Measurements from ENCODE around the gene GLRX3.
A peak's percentile ranks its signal among the peaks of the same experiment; 100 is the strongest.

GLRX3 gene

DNA sequence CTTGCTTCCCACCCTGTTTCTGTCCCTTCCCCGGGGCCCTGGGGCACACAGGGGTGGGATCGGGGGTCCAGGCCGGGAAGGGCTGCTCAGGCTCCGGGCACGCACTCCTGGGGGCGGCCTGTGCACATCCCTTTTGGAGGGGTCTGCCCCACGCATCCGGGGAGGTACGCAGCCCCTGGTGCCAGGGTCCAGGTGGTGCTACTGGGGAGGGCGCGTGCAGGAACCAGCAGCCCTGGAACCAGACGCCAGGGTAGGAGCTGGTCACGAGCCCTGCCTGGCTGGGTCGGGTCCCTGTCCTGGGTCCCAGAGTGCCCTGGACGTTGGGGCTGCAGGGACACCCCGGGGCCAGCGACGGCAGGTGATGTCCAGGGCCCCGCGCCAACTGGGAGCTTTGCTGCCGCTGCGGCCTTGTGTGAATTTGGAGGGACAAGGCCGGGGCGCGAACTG is 53.4 kb downstream of the GLRX3 start:
- H3K27ac Mint-ChIP-seq: no peak overlapping the region
- no peak for DNase-seq
- peaks cover 7% of the 10 kb centered on the region for H3K27me3 Mint-ChIP-seq (ENCODE audit: low read depth, poor library complexity)
- H3K4me3 Mint-ChIP-seq: no peak overlapping the region
- H3K36me3 Mint-ChIP-seq (ENCODE audit: low read depth): peaks cover 32% of the 10 kb centered on the region
- H3K4me1 Mint-ChIP-seq: peaks cover 32% of the 10 kb centered on the region
- TF ChIP-seq, protein P1, sequence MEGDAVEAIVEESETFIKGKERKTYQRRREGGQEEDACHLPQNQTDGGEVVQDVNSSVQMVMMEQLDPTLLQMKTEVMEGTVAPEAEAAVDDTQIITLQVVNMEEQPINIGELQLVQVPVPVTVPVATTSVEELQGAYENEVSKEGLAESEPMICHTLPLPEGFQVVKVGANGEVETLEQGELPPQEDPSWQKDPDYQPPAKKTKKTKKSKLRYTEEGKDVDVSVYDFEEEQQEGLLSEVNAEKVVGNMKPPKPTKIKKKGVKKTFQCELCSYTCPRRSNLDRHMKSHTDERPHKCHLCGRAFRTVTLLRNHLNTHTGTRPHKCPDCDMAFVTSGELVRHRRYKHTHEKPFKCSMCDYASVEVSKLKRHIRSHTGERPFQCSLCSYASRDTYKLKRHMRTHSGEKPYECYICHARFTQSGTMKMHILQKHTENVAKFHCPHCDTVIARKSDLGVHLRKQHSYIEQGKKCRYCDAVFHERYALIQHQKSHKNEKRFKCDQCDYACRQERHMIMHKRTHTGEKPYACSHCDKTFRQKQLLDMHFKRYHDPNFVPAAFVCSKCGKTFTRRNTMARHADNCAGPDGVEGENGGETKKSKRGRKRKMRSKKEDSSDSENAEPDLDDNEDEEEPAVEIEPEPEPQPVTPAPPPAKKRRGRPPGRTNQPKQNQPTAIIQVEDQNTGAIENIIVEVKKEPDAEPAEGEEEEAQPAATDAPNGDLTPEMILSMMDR (IDR thresholded peaks at IDR 0.05): no peak
- H3K9me3 Mint-ChIP-seq: no peaks in the 10 kb centered on the region

GRCh38 chr10:130190055-130190736 is 54.0 kb downstream of the GLRX3 start:
- Mint-ChIP-seq H3K4me3 (no peak overlapping the region), H3K4me1 (peaks cover 30% of the 10 kb centered on the region), H3K9me3 (no peaks in the 10 kb centered on the region)

GRCh38 chr10:130190737-130191115 is 54.5 kb downstream of the GLRX3 start:
- H3K9me3 Mint-ChIP-seq: no peaks in the 10 kb centered on the region
- peak overlapping the region; percentile 70 for H3K4me3 Mint-ChIP-seq
- peaks cover 25% of the 10 kb centered on the region for H3K4me1 Mint-ChIP-seq
- H3K27ac Mint-ChIP-seq: no peak overlapping the region
- peaks cover 3% of the 10 kb centered on the region for H3K27me3 Mint-ChIP-seq (ENCODE audit: low read depth, poor library complexity)
- TF ChIP-seq, protein P1 (IDR thresholded peaks at IDR 0.05): no peak
- peaks cover 21% of the 10 kb centered on the region for H3K36me3 Mint-ChIP-seq (ENCODE audit: low read depth)
- DNase-seq: no peak

More at GRCh38 chr10:130190055-130190736, 54.0 kb downstream of the GLRX3 start:
- Mint-ChIP-seq H3K27me3 (ENCODE audit: low read depth, poor library complexity) (peaks cover 5% of the 10 kb centered on the region), H3K27ac (no peak overlapping the region), H3K36me3 (ENCODE audit: low read depth) (peaks cover 26% of the 10 kb centered on the region)
- peak; percentile 97 for DNase-seq
- TF ChIP-seq, protein P1 (IDR thresholded peaks at IDR 0.05): peak; percentile 100

GRCh38 chr10:130191380-130191779 is 55.2 kb downstream of the GLRX3 start:
- peaks cover 22% of the 10 kb centered on the region for H3K4me1 Mint-ChIP-seq
- no peaks in the 10 kb centered on the region for H3K9me3 Mint-ChIP-seq
- DNase-seq: no peak
- TF ChIP-seq, protein P1 (IDR thresholded peaks at IDR 0.05): no peak
- no peak overlapping the region for H3K27ac Mint-ChIP-seq
- peaks cover 18% of the 10 kb centered on the region for H3K36me3 Mint-ChIP-seq (ENCODE audit: low read depth)
- peaks cover 3% of the 10 kb centered on the region for H3K27me3 Mint-ChIP-seq (ENCODE audit: low read depth, poor library complexity)
- H3K4me3 Mint-ChIP-seq: peak overlapping the region; percentile 70

DNA sequence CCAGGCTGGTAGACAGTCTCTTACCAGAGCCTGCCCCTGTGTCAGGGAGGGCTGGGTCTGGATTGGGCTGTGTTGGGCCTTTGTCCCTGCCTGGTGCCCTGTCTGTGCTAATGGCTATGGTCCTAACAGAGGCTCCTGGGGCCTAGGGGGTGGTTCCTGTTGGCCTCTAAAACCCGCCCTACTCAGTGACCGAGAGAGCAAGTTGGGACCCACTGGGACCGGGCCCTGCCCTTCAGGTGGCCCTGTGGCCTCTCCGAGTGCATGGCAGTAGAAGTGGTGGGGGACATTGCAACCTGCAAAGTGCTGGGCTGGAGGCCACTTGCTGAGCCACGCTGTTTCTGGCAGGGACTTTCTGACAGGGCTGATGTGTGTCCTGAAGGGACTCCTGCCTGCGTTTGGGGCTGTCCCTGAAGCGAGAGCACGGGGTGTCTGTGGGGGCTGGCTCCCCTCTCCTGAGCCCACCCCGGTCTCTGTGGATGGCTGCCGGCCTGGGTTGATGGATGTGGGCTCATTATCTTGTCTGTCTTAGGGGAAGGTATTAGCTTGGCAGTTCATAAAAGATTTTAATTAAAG is 56.2 kb downstream of the GLRX3 start:
- H3K36me3 Mint-ChIP-seq (ENCODE audit: low read depth): peaks cover 12% of the 10 kb centered on the region
- no peak overlapping the region for H3K27ac Mint-ChIP-seq
- H3K4me1 Mint-ChIP-seq: peaks cover 22% of the 10 kb centered on the region
- no peaks in the 10 kb centered on the region for H3K9me3 Mint-ChIP-seq
- TF ChIP-seq, protein P1 (IDR thresholded peaks at IDR 0.05): no peak
- no peak overlapping the region for H3K4me3 Mint-ChIP-seq
- no peak for DNase-seq
- H3K27me3 Mint-ChIP-seq (ENCODE audit: low read depth, poor library complexity): peaks cover 3% of the 10 kb centered on the region

GRCh38 chr10:130193033-130193432 is 56.8 kb downstream of the GLRX3 start:
- Mint-ChIP-seq H3K27me3 (ENCODE audit: low read depth, poor library complexity) (peaks cover 3% of the 10 kb centered on the region), H3K4me3 (no peak overlapping the region), H3K4me1 (peaks cover 22% of the 10 kb centered on the region), H3K27ac (no peak overlapping the region), H3K9me3 (no peaks in the 10 kb centered on the region), H3K36me3 (ENCODE audit: low read depth) (peaks cover 6% of the 10 kb centered on the region)
- TF ChIP-seq, protein P1 (IDR thresholded peaks at IDR 0.05): no peak
- no peak for DNase-seq
